Hematopoietic multipotent progenitor cell treated with erythropoietin and hydrocortisone succinate and interleukin-3 and kit ligand, for 6 days (in vitro differentiated cells): ENCODE results near the gene SMARCAL1.
A peak's percentile ranks its signal among the peaks of the same experiment; 100 is the strongest.

ENCODE experiments used
- DNase-seq: peaks from one replicate; pipeline ENCODE4 v3.0.0-alpha.2; 2015

SMARCAL1 gene

DNA sequence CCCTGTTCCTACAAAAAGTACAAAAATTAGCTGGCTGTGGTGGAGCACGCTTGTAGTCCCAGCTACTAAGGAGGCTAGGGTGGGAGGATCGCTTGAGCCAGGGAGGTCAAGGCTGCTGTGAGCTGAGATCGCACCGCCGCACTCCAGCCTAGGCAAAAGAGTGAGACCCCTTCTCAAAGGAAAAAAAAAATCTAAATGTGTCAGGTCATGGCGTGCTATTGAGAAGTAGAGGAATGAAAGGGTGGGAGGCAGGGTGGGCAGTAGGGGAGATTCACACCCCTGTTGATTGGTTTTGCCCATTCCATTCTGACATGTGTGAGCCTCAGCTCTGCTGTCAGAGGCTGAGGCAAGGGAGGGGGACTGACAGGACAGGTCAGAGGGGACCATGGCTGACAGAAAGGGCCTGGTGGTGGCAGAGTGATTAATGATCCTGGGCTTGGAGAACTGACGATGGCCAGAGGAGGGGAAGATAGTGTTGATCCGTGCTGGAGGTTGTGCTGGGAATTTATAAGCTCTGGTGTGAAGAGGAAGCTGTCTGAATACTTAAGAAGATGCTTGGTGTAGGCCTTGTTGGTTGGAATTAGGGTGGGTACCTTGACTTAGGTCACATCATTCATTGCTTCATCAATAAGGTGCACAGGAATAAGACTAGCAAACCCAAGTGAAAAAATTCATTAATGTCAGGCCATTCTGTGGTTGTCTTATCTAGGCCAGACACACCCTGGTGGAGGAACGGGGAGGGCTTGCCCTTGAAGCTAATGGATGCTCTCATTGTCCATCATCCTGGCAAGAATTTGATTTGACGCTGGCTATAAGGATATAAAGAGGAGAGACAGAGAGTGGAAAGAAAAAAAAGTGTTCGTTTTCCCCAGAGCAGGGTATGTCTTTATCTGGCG lies 19.1 kb upstream of the SMARCAL1 start:
- DNase-seq = peak; percentile 86

DNA sequence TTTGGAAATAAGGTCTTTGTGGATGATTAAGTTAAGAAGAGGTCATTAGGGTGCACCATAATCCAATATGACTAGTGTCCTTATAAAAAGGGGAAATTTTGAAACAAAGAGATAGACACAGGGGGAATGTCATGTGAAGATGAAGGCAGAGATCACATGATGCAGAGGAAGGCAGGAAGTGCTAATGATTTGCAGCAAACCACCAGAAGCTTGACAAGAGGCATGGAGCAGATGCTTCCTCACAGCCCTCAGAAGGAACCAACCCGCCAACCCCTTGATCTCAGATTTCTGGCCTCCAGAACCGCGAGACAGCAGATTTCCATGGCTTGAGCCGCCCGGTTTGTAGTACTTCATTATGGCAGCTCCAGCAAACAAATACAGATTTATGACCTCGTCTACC lies 17.4 kb upstream of the SMARCAL1 start:
- DNase-seq = peak; percentile 35

DNA sequence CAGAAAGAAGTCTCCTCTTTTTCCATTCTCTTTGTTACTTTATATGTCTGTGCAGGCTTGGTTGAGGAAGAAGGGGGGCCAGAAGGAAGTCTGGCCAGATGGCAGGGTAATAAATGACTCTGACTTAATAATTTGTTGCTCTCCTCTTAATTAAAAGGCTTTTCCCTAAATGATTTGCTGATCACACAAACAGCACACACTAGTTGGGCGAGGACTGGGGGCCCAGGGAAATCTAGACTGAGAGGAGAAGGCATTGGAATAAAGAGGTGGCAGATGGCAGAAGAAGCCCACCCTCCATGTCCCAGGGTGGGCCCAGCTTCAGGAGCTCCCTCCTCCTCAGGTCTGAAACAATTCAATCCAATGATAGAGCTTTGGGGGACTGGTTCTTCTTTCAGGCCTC lies 12.7 kb upstream of the SMARCAL1 start:
- no peak for DNase-seq

DNA sequence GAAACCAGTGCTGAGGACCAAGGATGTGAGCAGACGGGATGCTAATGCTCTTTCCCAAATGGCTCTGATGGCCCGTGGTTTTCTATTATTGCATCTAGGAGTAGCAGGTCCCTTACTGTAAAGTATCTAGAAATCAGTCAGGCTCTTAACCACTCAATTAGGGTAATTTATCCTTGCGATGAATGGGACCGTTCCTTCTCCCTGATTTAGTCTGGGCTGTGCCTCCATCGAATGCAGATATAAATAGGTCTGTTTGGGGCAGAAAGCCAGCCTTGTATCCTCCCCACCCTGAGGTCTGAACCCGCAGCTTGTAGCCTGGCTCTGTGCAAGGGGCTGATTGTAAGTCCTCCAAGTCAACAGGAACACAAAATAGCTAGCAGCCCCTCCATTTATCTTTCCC lies 9.5 kb upstream of the SMARCAL1 start:
- no peak for DNase-seq

DNA sequence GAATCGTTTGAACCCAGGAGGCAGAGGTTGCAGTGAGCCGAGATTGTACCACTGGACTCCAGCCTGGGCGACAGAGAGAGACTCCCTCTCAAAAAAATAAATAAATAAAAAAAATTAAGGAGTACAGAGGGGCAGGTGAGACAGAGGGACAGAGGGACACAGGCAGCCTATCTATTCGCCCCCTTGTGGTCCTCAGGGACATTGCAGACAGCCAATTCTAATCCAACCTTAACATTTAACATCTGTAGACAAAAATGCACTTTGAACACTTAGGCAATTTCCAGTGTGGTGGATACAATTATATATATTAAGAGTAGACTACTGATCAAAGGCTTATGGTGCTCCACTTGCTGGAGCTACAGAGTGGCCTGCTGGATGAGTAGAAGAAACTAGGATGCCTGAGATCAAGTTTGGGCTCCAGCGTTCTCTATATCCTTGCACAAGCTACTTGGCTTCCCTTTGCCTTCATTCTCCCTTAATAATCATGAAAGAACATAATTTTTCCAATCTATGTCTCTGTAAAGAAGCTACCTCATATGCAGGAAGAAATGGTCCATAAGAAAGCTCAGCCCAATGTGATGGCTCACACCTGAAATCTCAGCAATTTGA lies 8.2 kb upstream of the SMARCAL1 start:
- DNase-seq = peak; percentile 72

DNA sequence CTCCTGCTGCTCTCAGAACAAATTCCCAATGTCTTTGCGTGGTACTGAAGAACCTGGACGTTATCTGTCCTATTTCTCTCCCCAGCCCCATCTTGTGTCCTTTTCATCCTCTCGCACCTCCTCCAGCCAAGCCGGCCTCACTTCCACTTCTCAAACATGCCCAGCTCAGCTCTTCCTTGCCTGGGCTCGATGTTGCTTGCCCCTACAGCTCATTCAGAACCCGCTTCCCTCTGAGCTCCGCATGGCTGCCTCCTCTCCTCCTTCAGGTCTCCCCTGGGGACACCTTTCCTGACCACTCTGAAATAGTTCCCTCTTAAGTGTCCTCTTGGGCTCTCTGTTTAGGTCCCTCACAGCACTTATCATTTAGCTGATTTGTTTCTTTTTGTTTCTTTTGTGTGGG lies 6.7 kb upstream of the SMARCAL1 start:
- DNase-seq = no peak

DNA sequence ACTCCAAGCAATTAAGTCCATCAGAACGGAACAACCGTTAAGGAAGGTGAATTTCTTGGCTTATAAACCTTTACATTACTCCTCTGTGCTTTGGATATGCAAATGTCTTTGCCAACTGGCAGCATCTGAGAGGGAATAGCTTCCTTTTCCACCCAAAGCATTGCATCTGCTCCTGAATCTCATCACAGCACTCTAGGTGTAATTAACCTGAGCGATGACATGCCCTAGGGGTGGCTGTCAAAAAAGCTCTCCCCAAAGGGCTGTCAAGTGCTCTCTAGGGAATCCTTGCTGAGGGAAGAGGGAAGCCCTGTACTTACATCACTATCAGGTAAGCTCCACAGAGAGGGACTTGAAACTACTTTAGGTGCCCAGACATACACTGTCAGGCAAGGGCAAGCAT lies 5.5 kb upstream of the SMARCAL1 start:
- no peak for DNase-seq

DNA sequence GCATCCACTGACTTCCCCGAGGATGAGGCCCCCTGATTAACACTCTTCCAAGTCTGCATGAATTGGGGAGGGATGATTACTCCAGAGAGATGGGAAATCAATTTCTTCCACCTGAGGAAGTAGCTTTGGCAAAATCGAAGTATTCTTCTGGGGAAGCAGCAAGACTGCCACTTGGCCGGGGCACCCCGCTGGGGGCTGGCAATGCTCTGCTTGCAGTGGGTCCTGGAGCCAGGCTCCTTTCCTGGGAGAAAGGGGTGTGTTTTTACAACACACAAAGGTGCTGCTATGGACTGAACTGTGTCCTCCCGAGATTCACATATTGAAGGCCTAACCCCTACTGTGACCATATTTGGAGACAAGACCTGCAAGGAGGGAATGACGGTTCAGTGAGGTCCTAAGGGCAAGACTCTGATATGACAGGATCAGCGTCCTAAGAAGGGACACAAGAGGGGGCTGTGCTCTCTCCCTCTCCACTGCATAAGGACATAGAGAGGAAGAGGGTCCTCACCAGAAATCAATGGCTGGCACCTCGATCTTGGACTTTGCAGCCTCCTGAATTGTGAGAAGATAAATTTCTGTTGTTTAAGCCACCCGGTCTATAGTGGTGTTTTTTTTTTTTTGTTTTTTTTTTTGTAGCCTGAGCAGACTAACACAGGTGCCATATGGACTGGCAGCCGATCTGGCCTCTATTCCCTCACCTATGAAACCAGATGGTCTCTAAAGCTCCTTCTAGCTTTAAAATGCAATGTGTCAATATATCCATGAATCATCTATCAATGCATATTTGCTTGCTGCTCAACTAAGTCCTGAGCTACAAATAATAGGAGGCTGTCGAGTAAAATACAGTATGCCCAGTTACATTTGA lies 3.6 kb upstream of the SMARCAL1 start:
- no peak for DNase-seq

DNA sequence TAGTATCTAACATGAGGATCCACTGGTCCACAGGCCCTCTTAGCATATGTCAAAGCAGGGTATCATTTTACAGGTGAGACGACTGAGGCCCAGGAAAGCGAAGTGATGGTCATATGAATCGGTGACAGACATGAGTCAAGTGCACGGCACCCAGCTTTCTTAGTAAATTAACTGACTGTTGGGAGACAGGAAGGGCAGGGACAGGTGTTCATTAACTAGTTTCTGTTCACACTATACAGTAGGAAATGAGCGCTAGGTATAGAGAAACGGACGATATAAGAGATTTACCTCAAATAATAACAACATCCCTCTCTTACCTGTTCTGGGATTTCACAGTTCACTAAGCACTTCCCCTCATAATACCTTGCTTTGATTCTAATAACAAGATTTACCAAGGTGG lies 1.7 kb upstream of the SMARCAL1 start:
- no peak for DNase-seq

DNA sequence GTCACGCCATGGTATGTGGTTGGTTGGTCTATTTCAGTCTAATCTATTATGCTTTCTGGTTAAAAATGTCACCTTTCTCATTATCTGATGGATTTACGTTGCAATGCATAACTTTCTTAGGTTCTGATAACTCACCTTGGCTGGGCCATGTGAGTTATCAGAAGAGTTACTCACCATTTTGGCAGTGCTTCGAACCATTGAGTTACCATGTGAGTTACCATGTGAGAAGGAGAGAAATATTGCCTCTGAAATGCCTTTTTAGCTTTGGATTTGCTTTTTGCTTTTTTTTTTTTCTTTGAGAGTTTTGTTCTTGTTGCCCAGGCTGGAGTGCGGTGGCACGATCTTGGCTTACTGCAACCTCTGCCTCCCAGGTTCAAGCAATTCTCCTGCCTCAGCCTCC lies 1.6 kb downstream of the SMARCAL1 start:
- peak; percentile 16 for DNase-seq

DNA sequence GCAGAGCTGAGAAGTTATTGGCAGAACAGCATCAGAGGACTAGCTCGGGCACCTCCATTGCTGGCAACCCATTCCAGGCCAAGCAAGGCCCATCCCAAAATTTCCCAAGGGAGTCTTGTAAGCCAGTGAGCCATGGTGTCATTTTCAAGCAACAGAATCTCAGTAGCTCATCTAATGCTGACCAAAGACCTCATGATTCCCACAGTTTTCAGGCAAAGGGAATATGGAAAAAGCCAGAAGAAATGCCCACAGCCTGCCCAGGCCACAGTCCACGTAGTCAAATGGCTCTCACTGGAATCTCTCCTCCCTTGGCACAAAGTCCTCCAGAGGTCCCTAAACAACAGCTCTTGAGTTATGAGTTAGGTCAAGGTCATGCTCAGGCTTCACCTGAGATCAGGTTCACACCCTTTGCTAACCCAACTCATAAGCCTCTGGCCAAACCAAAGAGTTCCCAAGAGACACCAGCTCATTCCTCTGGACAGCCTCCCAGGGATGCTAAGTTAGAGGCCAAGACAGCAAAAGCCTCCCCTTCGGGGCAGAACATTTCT lies 2.6 kb downstream of the SMARCAL1 start:
- DNase-seq = no peak

DNA sequence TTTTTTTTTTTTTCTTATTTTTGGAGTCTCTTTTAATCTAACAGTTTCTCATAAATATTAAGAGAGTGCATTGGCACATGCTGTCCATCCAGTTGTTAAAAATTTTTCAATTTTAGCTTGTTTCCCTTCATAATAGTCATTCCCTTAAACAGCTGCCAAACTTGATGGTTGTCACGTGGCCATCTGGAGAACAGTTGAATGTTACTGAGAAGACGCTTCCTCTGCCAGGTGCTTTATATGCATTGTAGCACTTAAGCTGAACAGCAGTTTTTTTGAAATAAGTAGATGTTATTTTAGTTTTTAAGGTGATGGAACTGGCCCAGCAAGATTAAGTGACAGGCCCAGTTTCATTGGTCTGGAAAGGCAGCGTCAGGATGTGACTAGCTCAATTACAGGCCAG lies 3.3 kb downstream of the SMARCAL1 start:
- no peak for DNase-seq

DNA sequence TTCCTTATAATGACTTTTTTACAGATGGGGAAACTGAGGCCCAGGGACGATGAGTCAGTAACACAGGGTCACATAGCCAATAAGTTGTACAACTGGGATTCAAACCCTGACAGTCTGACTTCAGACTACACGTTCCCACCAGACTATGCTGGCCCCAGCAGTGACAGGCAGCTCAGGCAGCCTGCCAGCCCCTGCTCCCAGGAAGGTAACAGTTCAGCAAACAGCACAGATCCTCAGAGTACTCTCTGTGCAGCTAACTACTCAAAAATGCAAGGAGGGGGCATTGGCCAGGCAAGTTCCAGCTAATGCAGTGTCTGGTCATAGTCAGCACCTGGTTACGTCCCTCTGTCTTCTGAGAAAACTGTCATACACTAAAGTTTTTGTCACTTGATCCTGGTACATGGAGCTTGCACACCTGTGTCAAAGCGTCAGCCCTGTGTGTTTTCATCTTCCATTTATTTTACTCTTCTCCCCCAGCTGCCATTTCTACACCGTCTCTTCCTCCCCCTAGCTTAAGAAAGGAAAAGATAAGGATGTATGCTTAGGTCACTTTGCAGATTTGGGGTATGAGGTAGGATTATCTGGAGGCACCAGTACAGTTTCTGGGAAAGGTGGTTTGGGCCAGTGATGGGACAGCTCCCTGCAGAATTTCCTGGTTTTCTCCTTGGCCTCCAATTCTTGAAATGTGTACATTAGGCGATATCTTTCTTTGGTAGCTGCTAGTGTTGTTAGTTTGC lies 4.5 kb downstream of the SMARCAL1 start:
- DNase-seq = peak; percentile 76

DNA sequence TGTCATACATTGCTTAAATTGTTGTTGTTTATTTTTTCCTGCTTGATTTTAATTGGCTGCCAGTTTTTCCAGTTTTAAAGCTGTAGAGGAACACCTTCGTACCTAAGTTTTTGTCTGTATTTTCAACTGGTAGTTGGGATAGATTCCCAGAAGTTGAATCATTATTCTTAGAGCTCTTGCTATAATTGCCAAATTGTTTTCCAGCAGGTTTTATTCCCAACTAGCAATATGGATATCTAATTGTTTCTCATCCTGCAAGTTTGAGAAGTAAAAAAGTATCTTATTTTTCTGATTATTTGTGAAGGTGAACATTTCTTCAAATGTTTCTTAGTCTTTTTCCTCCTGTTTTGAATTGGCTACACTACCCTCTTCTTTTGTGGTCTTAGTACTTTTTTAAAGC lies 6.7 kb downstream of the SMARCAL1 start:
- no peak for DNase-seq

DNA sequence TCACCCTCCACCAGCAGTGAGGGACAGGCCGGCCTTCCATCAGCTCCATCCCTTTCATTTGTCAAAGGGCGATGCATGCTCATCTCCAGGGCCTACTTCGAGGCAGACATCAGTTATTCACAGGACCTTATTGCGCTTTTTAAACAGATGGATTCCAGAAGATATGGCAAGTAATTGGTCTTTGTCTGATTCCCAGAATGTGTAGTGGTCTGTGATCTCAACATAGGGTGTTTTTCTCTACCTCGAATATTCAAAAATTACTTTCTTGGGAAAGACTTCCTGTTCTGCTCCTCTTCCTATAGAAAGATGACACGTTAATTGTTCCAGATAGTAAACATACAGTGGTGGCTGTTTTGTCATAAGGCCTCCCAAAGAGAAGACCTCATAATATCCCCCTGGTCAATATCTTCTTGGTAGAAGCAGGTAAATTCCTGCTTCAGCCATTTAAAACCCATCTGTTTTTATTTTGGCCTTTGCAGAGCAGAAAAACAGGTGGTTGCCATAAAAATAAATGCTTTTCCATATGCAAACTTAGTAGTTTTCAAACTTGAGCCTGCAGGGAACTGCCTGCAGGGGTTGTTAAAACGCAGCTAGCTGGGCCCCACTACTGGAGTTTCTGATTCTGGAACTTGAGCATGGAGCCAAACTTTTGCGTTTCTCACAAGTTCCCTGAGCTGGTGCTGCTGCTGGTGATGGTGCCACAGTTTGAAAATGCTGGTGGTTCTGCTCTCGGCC lies 8.2 kb downstream of the SMARCAL1 start:
- DNase-seq = no peak

DNA sequence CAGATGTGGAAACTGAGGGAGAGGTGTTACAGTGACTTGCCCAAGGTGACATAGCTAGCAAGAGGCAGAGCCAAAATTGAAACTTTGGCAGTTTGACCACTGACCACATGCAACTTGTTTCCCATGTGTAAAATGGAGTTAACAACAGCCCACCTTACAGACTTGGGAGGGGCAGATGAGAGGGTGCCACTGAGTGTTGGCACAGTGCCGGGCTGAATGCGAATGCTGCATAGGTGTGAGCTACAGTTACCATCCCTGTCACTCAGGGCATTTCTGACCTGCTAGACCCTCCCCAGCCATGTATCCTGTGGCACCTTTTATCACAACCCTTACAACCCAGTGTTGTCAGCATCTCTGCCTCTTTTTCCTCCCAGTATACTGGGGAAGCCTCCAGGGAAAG lies 10.8 kb downstream of the SMARCAL1 start:
- DNase-seq = no peak

DNA sequence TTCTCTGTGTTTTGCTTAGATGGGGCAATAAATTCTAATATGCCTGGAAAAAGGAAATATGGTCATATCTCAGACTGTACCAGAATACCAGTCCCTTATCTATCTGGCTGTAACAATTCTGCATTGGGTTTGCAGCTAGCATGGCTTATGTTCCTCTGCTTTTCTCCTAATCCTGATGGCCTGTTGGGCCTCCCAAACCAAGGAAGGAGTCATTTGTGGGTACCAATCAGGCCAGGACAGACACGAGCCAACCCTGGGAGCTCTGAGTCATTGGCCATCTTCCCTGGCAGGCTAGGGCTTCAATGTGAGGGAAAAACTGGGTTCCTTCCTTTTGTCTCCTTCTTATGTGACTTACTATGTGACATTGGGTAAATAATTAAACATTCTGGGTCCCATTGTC lies 12.0 kb downstream of the SMARCAL1 start:
- peak; percentile 8 for DNase-seq

DNA sequence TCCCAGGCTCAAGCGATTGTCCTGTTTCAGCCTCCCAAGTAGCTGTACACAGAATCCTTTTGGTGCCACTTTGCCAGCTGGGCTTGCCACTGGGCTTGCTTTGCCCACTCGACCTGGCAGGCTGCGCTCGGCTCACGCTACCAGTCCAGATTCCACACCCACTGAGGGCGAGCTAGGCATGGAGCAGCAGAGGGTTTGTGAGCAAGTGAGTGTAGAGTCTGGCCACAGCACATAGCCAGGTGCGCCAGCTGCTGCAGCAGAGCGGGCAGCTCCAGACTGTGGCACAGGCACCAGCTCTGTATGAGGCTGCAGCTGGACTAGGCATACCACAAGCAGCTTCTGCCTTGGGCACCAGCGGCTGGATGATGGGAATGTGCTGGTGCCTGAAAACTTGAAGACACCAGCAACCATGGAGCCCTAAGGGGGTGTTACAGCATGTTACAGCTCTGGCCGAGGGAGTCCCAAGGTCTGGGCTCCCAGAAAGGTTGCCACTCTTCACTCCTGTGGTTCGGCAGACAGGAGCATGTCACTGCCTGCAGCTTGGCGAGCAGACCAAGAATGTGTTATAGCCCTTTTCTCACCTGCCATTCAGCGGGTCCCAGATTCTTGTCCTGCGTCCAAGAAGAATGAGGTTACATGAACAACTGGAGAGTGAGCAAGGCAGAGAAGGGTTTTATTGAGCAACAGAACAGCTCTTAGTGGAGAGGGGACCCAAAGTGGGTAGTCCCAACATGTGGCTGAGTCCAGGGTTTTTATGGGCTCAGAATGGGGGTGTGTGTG lies 12.9 kb downstream of the SMARCAL1 start:
- DNase-seq = no peak

DNA sequence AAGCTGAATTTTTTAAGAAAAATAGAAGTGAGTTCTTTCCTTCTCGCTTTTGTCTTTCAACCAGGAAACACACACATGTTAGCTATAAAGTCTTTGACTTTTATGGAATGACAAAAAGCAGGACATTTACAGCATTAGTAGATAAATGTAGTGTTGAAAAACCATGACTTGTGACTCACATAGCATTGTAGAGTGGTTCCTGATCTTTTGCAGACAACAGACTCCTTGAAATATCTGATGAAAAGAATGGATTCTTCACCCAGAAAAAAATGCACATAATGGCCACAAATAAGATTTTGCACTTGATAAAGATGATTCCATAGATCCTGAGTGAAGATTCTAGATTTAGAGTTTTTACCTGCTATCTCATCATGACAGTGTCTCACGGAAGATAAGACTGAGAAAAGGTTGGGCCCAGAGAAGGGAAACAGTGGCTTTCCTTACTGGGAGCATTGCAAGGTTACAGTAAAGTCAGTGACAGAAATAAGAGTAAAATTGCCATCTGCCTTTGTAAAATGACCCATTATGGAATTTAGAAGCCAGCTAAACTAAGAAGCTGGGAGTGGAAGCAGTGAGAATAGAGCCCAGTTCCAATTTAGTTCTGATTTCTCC lies 14.0 kb downstream of the SMARCAL1 start:
- DNase-seq = no peak

DNA sequence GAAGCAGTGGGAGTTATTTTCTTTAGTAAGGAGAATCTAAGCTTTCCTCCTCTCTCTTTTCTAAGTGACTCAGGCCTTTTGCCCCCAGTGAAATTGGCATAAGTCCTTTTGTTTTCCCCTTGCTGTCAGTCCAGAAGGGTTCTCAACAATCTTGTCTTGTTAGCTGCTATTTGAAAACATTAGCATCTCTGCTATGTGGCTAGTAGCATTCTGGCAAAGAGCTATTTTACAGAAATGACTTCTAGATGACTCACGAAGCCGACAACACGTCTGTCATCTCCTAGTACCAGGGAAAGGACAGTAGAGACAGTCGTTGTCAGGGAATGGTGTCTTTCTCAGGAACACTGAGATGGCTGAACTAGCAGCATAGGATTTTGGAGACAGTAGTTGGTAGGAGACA lies 14.7 kb downstream of the SMARCAL1 start:
- no peak for DNase-seq
